ENCODE results near the gene STAT2. TPM values are rescaled to one million over a fixed set of nuclear protein-coding genes. Genes with fewer than 3 reads are reported as not detected.

STAT2 gene
- total RNA-seq, 1 experiment from 2014 or later = 50.4 TPM

- POLR2A ChIA-PET = no interaction called here
Observed at GRCh38 chr12:56296295-56296694, 63.6 kb downstream of the STAT2 start.

GRCh38 chr12:56293795-56294194, 66.1 kb downstream of the STAT2 start:
- CTCF ChIA-PET = interaction anchor here (0.5 kb wide), 1 partner anchor 43 kb away, joined by 4 read pairs; no protein-coding TSS in a partner anchor
- H3K4me3 ChIP-seq (ENCODE audit: low read depth in 2 of 2, low read length in 2 of 2) = no peak overlapping the region

More at GRCh38 chr12:56296295-56296694, 63.6 kb downstream of the STAT2 start:
- peaks cover 7% of the 10 kb centered on the region for H3K4me1 ChIP-seq (ENCODE audit: control insufficient read depth, insufficient read depth, low read length)
- in situ Hi-C loops (cut with HindIII; ENCODE audit: low pct_unique_long_range_greater_than_20kb, low sequenced_read_pairs) (no loop called here), intact Hi-C loops (cut with micrococcal nuclease; ENCODE audit: unreplicated experiment) (no loop called here)
- TF ChIP-seq REST (IDR thresholded peaks at IDR 0.05; ENCODE audit: insufficient read depth in 1 of 2, low read depth in 2 of 2, low read length in 1 of 2) (no peak), CTCF (IDR thresholded peaks at IDR 0.05) (no peak), TCF7L2 (IDR thresholded peaks at IDR 0.05; ENCODE audit: low read depth, low read length) (no peak), SIN3A (IDR thresholded peaks at IDR 0.05; ENCODE audit: borderline replicate concordance, insufficient read depth, low read depth, low read length) (no peak), POLR2AphosphoS5 (IDR thresholded peaks at IDR 0.05; ENCODE audit: low read depth, low read length) (no peak)
- H3K36me3 ChIP-seq (ENCODE audit: control insufficient read depth, insufficient read depth, low read length) = peaks cover 8% of the 10 kb centered on the region
- no TSS peak for BruUV-seq (replicated peaks)
- H3K9me3 ChIP-seq (ENCODE audit: control insufficient read depth, insufficient read depth, low read depth, low read length) = no peaks in the 10 kb centered on the region
- no peak overlapping the region for H3K4me3 ChIP-seq (ENCODE audit: low read depth in 2 of 2, low read length in 2 of 2)
- CTCF ChIA-PET = no interaction called here
- no peaks in the 10 kb centered on the region for H3K27me3 ChIP-seq (ENCODE audit: control insufficient read depth, insufficient read depth, low read length)
- ATAC-seq = no peak
- no peak overlapping the region for H3K27ac ChIP-seq (ENCODE audit: low read length)
- DNase-seq (ENCODE audit: low read depth, low spot score) = no peak

More at GRCh38 chr12:56293795-56294194, 66.1 kb downstream of the STAT2 start:
- no peak for TF ChIP-seq TCF7L2 (IDR thresholded peaks at IDR 0.05; ENCODE audit: low read depth, low read length)
- no TSS peak for BruUV-seq (replicated peaks)
- no peaks in the 10 kb centered on the region for H3K27me3 ChIP-seq (ENCODE audit: control insufficient read depth, insufficient read depth, low read length)
- no peak for DNase-seq (ENCODE audit: low read depth, low spot score)
- in situ Hi-C loops (cut with HindIII; ENCODE audit: low pct_unique_long_range_greater_than_20kb, low sequenced_read_pairs) (no loop called here), intact Hi-C loops (cut with micrococcal nuclease; ENCODE audit: unreplicated experiment) (no loop called here)
- POLR2A ChIA-PET = no interaction called here
- ATAC-seq = no peak
- no peaks in the 10 kb centered on the region for H3K4me1 ChIP-seq (ENCODE audit: control insufficient read depth, insufficient read depth, low read length)
- H3K27ac ChIP-seq (ENCODE audit: low read length) = no peak overlapping the region
- no peaks in the 10 kb centered on the region for H3K9me3 ChIP-seq (ENCODE audit: control insufficient read depth, insufficient read depth, low read depth, low read length)
- H3K36me3 ChIP-seq (ENCODE audit: control insufficient read depth, insufficient read depth, low read length) = peaks cover 4% of the 10 kb centered on the region; the same call in 1 of the 2 replicates

Other genes with a start within 250 kb of the STAT2 start
- 2,264 TPM for gene RPL41, start 243.5 kb downstream of the STAT2 start, total RNA-seq (2021; ENCODE audit: unreplicated experiment)
- gene ZC3H10, start 241.8 kb downstream of the STAT2 start, total RNA-seq (2021; ENCODE audit: unreplicated experiment) = 6.0 TPM
- 152 TPM for gene ESYT1, start 231.8 kb downstream of the STAT2 start, total RNA-seq (2021; ENCODE audit: unreplicated experiment)
- gene MYL6B, start 207.5 kb downstream of the STAT2 start, total RNA-seq (2021; ENCODE audit: unreplicated experiment) = 66.5 TPM
- 1,024 TPM for gene MYL6, start 201.7 kb downstream of the STAT2 start, total RNA-seq (2021; ENCODE audit: unreplicated experiment)
- gene SMARCC2, start 170.6 kb downstream of the STAT2 start, total RNA-seq (2021; ENCODE audit: unreplicated experiment) = 129 TPM
- gene RNF41, start 138.2 kb downstream of the STAT2 start, total RNA-seq (2021; ENCODE audit: unreplicated experiment) = 35.3 TPM
- gene NABP2, start 135.8 kb downstream of the STAT2 start, total RNA-seq (2021; ENCODE audit: unreplicated experiment) = 99.6 TPM
- 0.23 TPM for gene SLC39A5, start 130.1 kb downstream of the STAT2 start, total RNA-seq (2021; ENCODE audit: unreplicated experiment)
- gene ANKRD52, start 101.7 kb downstream of the STAT2 start, total RNA-seq (2021; ENCODE audit: unreplicated experiment) = 67.5 TPM
- 20.0 TPM for gene COQ10A, start 93.2 kb downstream of the STAT2 start, total RNA-seq (2021; ENCODE audit: unreplicated experiment)
- gene CS, start 59.8 kb downstream of the STAT2 start, total RNA-seq (2021; ENCODE audit: unreplicated experiment) = 240 TPM
- gene CNPY2, start 44.1 kb downstream of the STAT2 start, total RNA-seq (2021; ENCODE audit: unreplicated experiment) = 115 TPM
- gene PAN2, start 26.1 kb downstream of the STAT2 start, total RNA-seq (2021; ENCODE audit: unreplicated experiment) = 71.9 TPM
- gene IL23A, start 21.2 kb downstream of the STAT2 start, total RNA-seq (2021; ENCODE audit: unreplicated experiment) = 0.41 TPM
- gene APOF, start 2.8 kb upstream of the STAT2 start, total RNA-seq (2021; ENCODE audit: unreplicated experiment) = 0.10 TPM
- 46.2 TPM for gene TIMELESS, start 89.3 kb upstream of the STAT2 start, total RNA-seq (2021; ENCODE audit: unreplicated experiment)
- not detected for gene MIP, start 94.5 kb upstream of the STAT2 start, total RNA-seq (2021; ENCODE audit: unreplicated experiment)
- gene SPRYD4, start 108.5 kb upstream of the STAT2 start, total RNA-seq (2021; ENCODE audit: unreplicated experiment) = 3.7 TPM
- gene GLS2, start 128.1 kb upstream of the STAT2 start, total RNA-seq (2021; ENCODE audit: unreplicated experiment) = 1.3 TPM
- gene RBMS2, start 161.7 kb upstream of the STAT2 start, total RNA-seq (2021; ENCODE audit: unreplicated experiment) = 18.2 TPM